Caki2 (cell line): ENCODE data around the gene CCDC117. TPM values are rescaled to one million over a fixed set of nuclear protein-coding genes. Genes with fewer than 3 reads are reported as not detected.
A peak's percentile ranks its signal among the peaks of the same experiment; 100 is the strongest.
"Not testable (repeated sequence)": the region's sequence is repeated elsewhere in the genome, so short reads cannot be mapped to it uniquely, and the experiment has no call there.

Source experiments
- DNase-seq: peaks from one replicate; pipeline ENCODE4 v3.0.0-alpha.2; 2015; ENCODE audit warnings: low read depth
- in situ Hi-C: cut with HindIII; loops from 2 replicates; pipeline ENCODE4 v1.10.0; 2016; ENCODE audit warnings: low sequenced_read_pairs, low pct_unique_long_range_greater_than_20kb, mixed read lengths
- total RNA-seq: library from RNA; depleted of rRNA; stranded (reverse); fragments of >200 nt; shearing (Covaris generic); gene quantifications from 2 replicates; pipeline ENCODE4 v1.2.3, GENCODE V29; 2014; ENCODE audit warnings: low replicate concordance

The CCDC117 gene
- total RNA-seq, 1 experiment from 2014 or later: 34.5 TPM

- in situ Hi-C loops: no loop called here
- DNase-seq: no peak
Measured at GRCh38 chr22:28795932-28796856, 23.7 kb downstream of the CCDC117 start.

DNA sequence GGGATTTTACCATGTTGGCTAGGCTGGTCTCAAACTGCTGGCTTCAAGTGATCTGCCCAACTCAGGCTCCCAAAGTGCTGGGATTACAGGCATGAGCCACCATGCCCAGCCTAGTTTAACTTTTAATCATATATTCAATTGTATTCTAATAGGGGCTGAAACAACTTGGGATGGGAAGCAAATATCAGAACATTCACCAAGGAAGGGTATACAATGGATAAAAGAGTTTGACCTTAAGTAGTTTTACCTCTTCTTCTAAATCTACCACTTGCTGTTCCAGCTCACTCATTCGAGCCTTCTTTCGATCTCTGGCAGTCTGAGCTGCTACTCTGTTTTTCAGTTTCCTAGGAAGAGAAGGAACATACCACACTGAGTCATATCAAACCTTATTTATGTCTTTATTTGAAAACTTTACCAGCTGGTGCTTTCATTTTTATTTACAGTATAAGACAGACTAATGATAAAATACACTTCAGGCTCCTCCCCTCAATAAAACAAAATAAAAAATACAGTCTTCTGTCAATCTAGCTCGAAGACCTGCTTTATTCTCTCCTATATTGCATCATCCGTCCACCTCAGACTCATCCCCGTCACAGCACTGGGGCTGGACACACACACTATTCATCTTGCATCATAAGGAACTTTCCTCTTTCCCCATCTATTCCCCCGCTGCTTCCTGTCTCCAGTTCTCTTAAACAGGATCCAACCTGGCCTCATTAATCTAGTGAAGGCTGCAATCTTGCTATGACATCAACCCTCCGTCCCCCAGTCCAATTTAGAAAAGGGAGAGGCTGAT is 26.5 kb downstream of the CCDC117 start:
- DNase-seq: peak; percentile 74
- in situ Hi-C loops: no loop called here

GRCh38 chr22:28799606-28800307 is 27.3 kb downstream of the CCDC117 start:
- in situ Hi-C loops: no loop called here
- DNase-seq: peak; percentile 60

DNA sequence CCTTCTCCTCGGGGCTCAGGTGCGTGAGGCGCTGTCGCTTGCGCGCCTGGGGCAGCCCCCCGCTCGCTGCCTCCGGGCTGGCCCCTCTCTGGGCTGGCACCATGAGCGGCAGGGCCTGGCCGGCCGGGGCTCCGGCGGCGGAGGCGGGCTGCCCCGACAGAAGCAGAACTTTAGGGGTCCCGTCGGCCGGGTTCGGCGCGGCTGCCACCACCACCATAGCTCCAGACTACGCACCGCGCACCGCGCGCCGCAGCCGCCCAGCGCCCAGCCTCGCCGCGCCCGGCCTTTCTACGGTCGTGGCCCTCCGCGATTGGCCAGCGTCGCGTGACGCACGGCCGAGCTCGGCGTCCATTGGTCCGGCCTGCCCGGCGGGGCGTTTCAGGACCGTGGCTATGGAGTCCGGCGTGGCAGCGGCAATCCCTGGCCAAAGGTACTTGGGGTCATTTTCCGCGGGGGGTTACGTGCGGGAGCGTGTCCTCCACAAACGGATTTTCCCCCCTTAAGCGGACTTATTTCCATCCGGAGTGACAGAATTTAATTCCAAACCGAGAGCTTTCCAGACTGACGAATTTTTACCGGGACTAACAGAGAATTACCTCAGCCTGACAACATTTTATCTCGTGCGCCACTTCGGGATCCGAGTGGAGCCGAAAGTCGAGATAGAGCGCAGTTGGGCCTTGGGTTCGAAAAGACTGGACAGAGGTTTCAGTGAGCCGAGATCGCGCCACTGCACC is 28.0 kb downstream of the CCDC117 start, which contains the start of gene XBP1:
TSS of gene XBP1 (minus strand) at position 262 of the 734 bp plus-strand sequence.
- peak; percentile 93 for DNase-seq
- in situ Hi-C loops: no loop called here

- DNase-seq: peak; percentile 61
- in situ Hi-C loops: no loop called here
Measured at GRCh38 chr22:28801845-28802594, 29.5 kb downstream of the CCDC117 start.

DNA sequence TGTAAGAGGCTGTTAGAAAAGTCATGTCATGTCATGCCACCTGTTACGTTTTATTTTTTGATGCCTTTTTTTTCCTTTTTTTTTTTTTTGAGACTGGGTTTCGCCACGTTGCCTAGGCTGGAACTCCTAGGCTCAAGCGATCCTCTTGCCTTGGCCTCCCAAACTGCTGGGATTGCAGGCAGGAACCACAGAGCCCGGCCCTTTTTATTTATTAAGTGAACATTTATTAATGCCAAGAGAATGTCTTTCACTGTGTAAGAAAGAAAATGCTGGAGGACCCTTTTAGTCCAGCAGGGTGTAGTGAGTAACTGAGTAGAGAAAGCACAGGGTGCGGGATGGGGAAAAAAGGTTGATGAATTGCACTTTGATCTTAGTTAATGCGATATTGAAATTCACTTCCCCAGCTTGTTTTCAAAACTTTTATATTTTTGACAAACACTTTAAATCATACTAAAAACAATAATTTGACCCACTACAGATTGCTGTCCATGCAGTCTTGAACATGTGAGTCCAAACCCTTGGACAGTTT is 30.2 kb downstream of the CCDC117 start:
- in situ Hi-C loops: no loop called here

DNA sequence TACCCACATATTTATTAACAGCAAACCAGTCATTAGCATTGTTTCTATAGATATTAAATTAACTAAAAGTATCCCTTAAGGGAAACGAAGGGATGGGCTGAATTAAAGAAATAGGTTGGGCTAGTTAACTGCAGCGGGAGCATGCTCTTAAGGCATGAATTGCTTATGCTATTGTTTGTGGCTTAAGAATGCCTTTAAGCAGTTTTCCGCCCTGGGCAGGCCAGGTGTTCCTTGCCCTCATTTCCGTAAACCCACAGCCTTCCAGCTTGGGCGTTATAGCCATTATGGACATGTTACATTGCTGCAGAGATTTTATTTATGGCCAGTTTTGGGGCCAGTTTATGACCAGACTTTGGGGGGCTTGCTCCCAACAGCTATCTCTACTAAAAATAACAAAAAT is 32.9 kb downstream of the CCDC117 start:
- DNase-seq, in situ Hi-C loops: not testable (repeated sequence)

More for the DNA sequence above, 30.2 kb downstream of the CCDC117 start:
- DNase-seq: no peak

GRCh38 chr22:28808716-28809355 is 36.3 kb downstream of the CCDC117 start:
- DNase-seq: no peak
- in situ Hi-C loops: no loop called here

DNA sequence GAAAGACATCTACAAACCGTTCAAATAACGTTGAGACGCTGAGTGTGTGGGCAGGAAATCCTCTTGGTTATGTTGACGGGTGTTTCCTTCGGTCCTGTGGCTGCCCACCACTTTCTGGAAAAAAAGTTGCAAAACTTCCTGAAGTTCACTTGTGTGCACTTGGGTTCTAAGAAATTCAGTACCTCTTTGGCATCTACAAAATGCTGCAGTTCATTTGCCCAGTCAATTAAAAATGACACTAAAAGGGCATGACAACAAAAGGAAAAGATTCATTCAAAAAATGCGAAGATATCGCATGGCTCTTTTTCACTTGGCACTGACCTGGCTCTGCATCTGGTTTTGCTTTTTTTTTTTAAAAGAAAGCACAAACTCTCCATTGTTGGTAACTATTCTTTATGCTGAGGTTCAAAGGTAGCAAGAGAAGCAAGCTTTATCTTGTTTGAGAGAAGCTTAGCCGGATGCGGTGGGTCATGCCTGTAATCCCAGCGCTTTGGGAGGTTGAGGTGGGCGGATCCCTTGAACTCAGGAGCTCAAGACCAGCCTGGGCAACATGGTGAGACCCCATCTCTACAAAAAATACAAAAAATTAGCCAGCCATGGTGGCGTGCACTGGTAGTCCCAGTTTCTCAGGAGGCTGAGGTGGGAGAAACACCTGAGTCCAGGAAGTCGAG is 38.5 kb downstream of the CCDC117 start:
- no peak for DNase-seq
- in situ Hi-C loops: no loop called here

DNA sequence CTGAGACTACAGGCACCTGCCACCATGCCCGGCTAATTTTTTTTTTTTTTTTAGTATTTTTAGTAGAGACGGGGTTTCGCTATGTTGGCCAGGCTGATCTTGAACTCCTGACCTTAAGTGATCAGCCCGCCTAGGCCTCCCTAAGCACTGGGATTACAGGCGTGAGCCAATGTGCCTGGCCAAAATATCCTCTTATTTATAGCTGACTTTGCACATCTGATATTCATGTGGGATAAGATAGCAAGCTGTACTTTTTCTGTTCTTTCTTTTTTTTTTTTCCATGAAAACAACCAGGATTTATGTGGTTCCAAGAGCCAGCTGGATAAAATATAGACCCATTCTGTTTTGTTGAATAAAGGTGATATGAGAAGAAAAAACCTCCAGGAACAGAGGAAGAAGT is 40.0 kb downstream of the CCDC117 start:
- in situ Hi-C loops: no loop called here
- DNase-seq: no peak

GRCh38 chr22:28813772-28814518 is 41.5 kb downstream of the CCDC117 start:
- no peak for DNase-seq
- in situ Hi-C loops: no loop called here

GRCh38 chr22:28815111-28815510 is 42.6 kb downstream of the CCDC117 start:
- no peak for DNase-seq
- in situ Hi-C loops: no loop called here

GRCh38 chr22:28815729-28816128 is 43.2 kb downstream of the CCDC117 start:
- DNase-seq: no peak
- in situ Hi-C loops: no loop called here

DNA sequence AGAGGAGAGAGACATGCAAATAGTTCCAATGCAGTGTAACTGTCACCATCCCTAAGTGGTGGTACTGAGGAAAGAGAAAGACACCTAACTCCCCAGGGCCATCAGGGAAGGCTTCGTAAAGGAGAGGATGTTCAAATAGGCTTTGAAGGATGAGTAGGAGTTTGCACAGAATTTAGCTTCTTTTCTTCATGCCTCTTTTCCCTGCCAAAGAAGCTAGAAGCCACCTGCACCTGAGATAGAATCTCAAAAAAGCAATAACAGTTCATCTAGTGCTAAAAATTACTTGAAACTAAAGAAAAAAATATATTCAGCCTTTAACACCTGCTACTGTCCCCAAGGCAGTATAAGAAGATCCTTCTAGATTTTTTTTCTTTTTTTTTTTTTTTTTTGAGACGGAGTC is 44.6 kb downstream of the CCDC117 start:
- in situ Hi-C loops: no loop called here
- no peak for DNase-seq
